Psoas muscle (tissue), 8 donors: ENCODE data around the gene FKBP15. TPM values are rescaled to one million over a fixed set of nuclear protein-coding genes. Genes with fewer than 3 reads are reported as not detected.

Experiments
- ATAC-seq, 4 donors: fragments of 200-7000 bp; cut with Tn5 transposase; one replicate each; pipeline ENCODE4 v1.9.1; 2020; ENCODE audit warnings: moderate library complexity in 3 of 4, mild to moderate bottlenecking in 2 of 4
- DNase-seq, 2 donors: peaks; one replicate each; pipeline ENCODE4 v3.0.0-alpha.2; 2020
- H3K27ac ChIP-seq: fragments of 200-600 bp; one replicate; pipeline ENCODE4 v1.8.0; 2022
- H3K27me3 ChIP-seq, 3 donors: fragments of 200-600 bp in 1 of 3; one replicate each; pipeline versions ENCODE4 v1.6.1 to v1.8.0; 2013 to 2022; ENCODE audit warnings: low read length in 2 of 3, mild to moderate bottlenecking in 2 of 3, moderate library complexity in 1 of 3; ENCODE audit not compliant: insufficient read depth in 3 of 3
- H3K36me3 ChIP-seq, 2 donors: fragments of 200-600 bp in 1 of 2; one replicate each; pipeline versions ENCODE4 v1.6.1 to v1.8.0; 2013 to 2022; ENCODE audit warnings: low read depth in 1 of 2, mild to moderate bottlenecking in 1 of 2, moderate library complexity in 1 of 2; ENCODE audit not compliant: insufficient read depth in 1 of 2
- H3K4me1 ChIP-seq: fragments of 200-600 bp; one replicate; pipeline ENCODE4 v1.8.0; 2022
- H3K4me3 ChIP-seq: fragments of 200-600 bp; one replicate; pipeline ENCODE4 v1.8.0; 2022; ENCODE audit warnings: mild to moderate bottlenecking
- H3K9me3 ChIP-seq: fragments of 200-600 bp; one replicate; pipeline ENCODE4 v1.8.0; 2022
- WGBS, 3 donors: extraction: QIAGEN DNeasy Blood & Tissue Kit; methylation state at CpG; one replicate each; pipeline versions ENCODE4 v1.1.6 to v1.1.7; 2013; 5-methylcytosine and 5-hydroxymethylcytosine counted together
- intact Hi-C, 2 donors: fragments of 100-400 bp; cut with DNase I; formaldehyde crosslinking; loops; one replicate each; pipeline versions ENCODE4 v1.11.0 to v1.14.2; 2022
- polyA plus RNA-seq, 3 donors: library from polyadenylated mRNA; stranded (reverse); fragments of 200-250 nt; gene quantifications; one replicate each; pipeline ENCODE4 v1.2.3, GENCODE V29; 2013
- total RNA-seq, 4 donors: library from RNA; stranded (reverse); fragmentation: NEBNext Ultra II Directional in 2 of 4; extraction: Animal tissue kit (Norgen Biotek cat#: 25700) in 2 of 4; gene quantifications; one replicate each; pipeline versions ENCODE4 v1.2.1 to v1.2.4, GENCODE V29; 2021 to 2023
- TF ChIP-seq, protein P1 (sequence below): fragments of 200-600 bp; IDR thresholded peaks from one replicate; pipeline ENCODE4 v1.8.0; 2022; ENCODE audit warnings: antibody characterized with exemption
- donor health status: healthy with polysubstance abuse.
- donor health status: DM: no; HTN: no; CAD: no; lungs with moderate emphysema.
- donor health status: Bipolar disorder and iron deficiency.
- donor health status: healthy.
- donor health status: DM: yes; HTN: yes; CAD: no.
- donor health status: DM: no; HTN: no; CAD: no.
- donor health status: DM: no; HTN: no; CAD: no.
- donor health status: DM: yes; HTN: yes; CAD: no.

FKBP15 gene
- total and polyA plus RNA-seq, 7 donors, result 10.5 to 18.4 (median 15.8) TPM

DNA sequence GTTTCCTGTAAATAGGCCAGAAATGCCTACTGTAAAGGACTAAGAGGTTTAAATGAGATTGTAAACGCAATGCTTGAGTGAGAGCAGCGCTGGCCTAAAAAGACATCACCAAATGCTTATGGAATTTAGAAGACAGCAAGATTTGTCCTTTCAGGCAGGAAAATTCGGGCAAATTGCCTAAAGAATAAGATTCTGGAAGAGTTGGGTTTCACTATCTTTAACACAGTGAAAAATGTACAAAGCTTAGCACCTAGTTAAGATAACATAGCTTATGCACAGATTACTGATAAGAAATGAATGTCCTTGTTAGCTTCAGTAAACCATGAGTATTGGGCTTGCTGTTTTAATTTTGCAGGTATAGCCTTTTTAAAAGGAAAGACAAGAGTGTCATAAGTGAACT is 4.7 kb downstream of the FKBP15 start:
- Histone ChIP-seq H3K4me1 (peaks cover 22% of the 10 kb centered on the region), H3K27me3 (no peaks in the 10 kb centered on the region), H3K9me3 (no peaks in the 10 kb centered on the region), H3K4me3 (no peak overlapping the region), H3K27ac (no peak overlapping the region), H3K36me3 (peaks cover 0 to under 1% of the 10 kb centered on the region in 2 donors)
- ATAC-seq (no peak), DNase-seq (no peak)
- intact Hi-C loops, result no loop called here
- 84 to 92% (median 86%) methylated on average over 3 of the region's 3 CpGs for WGBS, 3 donors
- TF ChIP-seq, protein P1, sequence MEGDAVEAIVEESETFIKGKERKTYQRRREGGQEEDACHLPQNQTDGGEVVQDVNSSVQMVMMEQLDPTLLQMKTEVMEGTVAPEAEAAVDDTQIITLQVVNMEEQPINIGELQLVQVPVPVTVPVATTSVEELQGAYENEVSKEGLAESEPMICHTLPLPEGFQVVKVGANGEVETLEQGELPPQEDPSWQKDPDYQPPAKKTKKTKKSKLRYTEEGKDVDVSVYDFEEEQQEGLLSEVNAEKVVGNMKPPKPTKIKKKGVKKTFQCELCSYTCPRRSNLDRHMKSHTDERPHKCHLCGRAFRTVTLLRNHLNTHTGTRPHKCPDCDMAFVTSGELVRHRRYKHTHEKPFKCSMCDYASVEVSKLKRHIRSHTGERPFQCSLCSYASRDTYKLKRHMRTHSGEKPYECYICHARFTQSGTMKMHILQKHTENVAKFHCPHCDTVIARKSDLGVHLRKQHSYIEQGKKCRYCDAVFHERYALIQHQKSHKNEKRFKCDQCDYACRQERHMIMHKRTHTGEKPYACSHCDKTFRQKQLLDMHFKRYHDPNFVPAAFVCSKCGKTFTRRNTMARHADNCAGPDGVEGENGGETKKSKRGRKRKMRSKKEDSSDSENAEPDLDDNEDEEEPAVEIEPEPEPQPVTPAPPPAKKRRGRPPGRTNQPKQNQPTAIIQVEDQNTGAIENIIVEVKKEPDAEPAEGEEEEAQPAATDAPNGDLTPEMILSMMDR, result no peak

DNA sequence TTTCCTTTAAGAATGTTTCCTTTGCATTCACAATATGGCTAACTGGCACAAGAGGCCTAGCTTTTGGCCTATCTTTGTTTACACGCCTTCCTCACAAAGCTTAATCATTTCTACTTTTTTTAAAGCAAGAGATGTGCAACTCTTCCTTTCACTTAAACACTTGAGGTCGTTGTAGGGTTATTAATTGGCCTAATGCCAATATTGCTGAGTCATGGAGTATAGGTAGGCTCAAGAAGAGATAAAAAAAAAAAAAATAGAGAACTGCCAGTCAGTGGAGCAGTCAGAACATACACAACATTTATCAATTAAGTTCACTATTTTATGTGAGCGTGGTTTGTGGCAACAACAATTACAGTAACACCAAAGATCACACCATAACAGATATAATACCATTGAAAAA is 5.9 kb downstream of the FKBP15 start:
- H3K4me1 ChIP-seq, result peaks cover 18% of the 10 kb centered on the region
- TF ChIP-seq, protein P1, result no peak
- H3K27me3 ChIP-seq, result no peaks in the 10 kb centered on the region
- H3K36me3 ChIP-seq, result peaks cover 2 to 12% of the 10 kb centered on the region in 2 donors
- WGBS, 3 donors, result 76 to 79% (median 79%) methylated on average over 3 of the region's 3 CpGs
- no peaks in the 10 kb centered on the region for H3K9me3 ChIP-seq
- intact Hi-C loops, result no loop called here
- no peak for ATAC-seq
- H3K27ac ChIP-seq, result no peak overlapping the region
- no peak overlapping the region for H3K4me3 ChIP-seq
- no peak for DNase-seq

DNA sequence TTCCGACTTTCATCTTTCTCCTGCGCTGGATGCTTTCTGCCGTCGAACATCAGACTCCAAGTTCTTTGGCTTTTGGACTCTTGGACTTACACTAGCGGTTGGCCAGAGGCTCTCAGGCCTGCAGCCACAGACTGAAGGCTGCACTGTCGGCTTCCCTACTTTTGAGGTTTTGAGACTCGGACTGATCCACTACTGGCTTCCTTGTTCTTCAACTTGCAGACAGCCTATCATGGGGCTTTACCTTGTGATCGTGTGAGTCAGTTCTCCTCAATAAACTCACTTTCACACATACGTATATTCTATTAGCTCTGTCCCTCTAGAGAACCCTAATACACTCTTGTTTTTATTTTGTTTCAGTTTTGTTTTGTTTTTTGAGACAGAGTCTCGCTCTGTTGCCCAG is 10.3 kb downstream of the FKBP15 start:
- Histone ChIP-seq H3K27me3 (no peaks in the 10 kb centered on the region), H3K27ac (no peak overlapping the region), H3K4me3 (no peak overlapping the region), H3K36me3 (peaks cover 2 to 55% of the 10 kb centered on the region in 2 donors), H3K9me3 (no peaks in the 10 kb centered on the region), H3K4me1 (no peaks in the 10 kb centered on the region)
- no peak for DNase-seq
- no peak for ATAC-seq
- 93 to 96% (median 95%) methylated on average over 10 of the region's 10 CpGs for WGBS, 3 donors
- TF ChIP-seq, protein P1, result no peak
- intact Hi-C loops, result loop anchor here in 1 of 2 donors (5.0 kb wide), 1 partner anchor 49 kb away; no protein-coding TSS in a partner anchor

DNA sequence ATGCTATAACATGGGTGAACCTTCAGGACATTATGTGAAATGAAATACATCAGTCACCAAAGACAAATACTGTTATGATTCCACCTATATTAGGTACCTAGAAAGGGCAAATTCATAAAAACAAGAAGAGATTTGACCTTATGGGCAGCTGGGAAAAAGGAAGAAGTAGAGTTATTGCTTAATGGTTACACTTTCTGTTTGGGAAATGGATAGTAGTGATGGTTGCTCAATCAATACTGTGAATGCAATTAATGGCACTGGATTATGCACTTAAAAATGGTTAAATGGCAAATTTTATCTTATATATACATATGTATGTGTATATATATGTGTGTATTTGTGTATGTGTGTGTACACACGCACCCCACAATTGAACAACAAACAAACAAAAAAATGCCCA is 15.2 kb downstream of the FKBP15 start:
- Histone ChIP-seq H3K36me3 (peaks cover 0 to 100% of the 10 kb centered on the region in 2 donors), H3K4me1 (no peaks in the 10 kb centered on the region), H3K9me3 (no peaks in the 10 kb centered on the region), H3K27me3 (no peaks in the 10 kb centered on the region), H3K27ac (no peak overlapping the region), H3K4me3 (no peak overlapping the region)
- WGBS, 3 donors, result 97 to 100% (median 98%) methylated on average over 1 of the region's 1 CpG
- DNase-seq (no peak), ATAC-seq (no peak)
- TF ChIP-seq, protein P1, result no peak
- intact Hi-C loops, result no loop called here

DNA sequence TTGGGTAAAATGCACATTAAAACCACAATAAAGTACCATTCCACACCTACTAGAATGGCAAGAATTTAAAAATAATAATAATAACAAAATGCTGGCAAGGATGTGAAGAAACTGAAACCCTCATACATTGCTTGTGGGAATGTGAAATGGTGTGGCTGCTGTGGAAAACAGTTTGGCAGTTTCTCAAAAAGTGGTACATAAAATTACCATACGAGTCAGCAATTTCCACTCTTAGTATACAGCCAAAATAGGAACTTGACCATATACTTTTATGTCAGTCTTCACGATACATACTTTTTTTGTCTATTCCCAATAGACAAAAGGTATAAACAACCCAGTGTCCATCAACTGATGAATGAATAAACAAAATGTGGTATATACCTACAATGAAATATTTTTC is 15.6 kb downstream of the FKBP15 start:
- TF ChIP-seq, protein P1, result no peak
- H3K4me3 ChIP-seq, result no peak overlapping the region
- H3K9me3 ChIP-seq, result no peaks in the 10 kb centered on the region
- WGBS, 3 donors, result 83 to 91% (median 89%) methylated on average over 2 of the region's 2 CpGs
- intact Hi-C loops, result no loop called here
- no peak for DNase-seq
- no peaks in the 10 kb centered on the region for H3K4me1 ChIP-seq
- ATAC-seq, result no peak
- no peaks in the 10 kb centered on the region for H3K27me3 ChIP-seq
- no peak overlapping the region for H3K27ac ChIP-seq
- peaks cover 0 to 100% of the 10 kb centered on the region in 2 donors for H3K36me3 ChIP-seq
